CD1c-positive myeloid dendritic cell (primary cell): ENCODE data around the gene UBL4B.

ENCODE experiments used
- DNase-seq: peaks from one replicate; pipeline ENCODE4 v3.0.0-alpha.2; 2016; ENCODE audit errors: extremely low spot score

UBL4B gene

DNA sequence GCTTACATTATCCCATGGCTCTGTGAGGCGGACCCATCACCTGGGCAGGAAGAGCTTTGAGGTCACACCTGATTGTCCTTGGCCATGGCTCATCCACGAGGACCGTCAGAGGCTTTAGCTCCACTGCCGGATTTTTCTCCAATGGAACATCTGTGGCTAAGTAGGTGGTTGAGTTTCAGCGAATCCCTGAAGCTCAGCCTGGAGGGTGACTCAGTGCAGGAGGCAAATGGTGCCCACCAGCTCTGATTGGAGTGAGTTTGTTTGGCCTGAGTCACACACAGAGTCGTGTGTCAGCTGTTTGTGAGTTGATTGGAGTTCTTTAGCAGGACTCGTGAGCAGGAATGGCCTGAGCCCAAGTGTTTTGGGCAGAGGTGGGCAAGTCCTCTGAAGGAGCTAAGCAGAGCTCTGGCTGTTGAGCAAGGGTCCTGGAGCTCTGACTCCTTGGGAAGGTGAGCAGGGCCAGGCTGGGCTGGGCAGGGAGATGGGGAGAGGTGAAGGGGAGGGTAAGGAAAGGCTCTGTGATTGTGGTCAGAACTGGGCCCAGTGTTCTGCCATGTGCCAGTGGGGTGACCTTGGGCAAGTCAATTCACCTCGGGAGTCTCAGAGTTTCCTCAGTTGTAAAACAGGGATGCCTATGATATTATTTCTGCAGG, 40.0 kb downstream of the UBL4B start:
- DNase-seq: no peak

DNA sequence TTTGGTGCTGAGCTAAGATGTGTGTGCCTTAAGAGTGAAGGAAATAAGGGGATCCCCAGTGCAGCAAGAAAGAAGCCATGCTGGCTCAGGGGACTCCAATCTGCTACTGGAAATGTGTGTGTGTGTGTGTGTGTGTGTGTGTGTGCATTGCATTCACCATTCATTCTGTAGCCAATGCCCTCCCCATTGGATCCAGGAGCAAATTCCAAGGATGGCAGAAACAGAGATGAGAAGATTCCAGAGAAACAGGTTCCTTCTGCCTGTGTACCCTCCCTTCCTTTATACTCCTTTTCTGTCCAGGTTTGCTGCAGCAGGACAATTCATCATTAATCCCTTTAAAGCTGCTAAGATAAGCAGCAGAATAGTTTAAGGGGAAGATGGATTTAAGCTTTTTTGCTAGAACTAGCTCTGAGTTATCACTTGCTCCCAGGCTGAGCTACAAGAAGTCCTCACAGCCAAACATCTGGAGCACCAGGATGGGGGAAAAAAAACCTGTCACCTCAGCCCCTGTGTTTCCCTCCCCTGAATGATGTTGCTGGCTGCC, 41.2 kb downstream of the UBL4B start:
- DNase-seq: no peak

DNA sequence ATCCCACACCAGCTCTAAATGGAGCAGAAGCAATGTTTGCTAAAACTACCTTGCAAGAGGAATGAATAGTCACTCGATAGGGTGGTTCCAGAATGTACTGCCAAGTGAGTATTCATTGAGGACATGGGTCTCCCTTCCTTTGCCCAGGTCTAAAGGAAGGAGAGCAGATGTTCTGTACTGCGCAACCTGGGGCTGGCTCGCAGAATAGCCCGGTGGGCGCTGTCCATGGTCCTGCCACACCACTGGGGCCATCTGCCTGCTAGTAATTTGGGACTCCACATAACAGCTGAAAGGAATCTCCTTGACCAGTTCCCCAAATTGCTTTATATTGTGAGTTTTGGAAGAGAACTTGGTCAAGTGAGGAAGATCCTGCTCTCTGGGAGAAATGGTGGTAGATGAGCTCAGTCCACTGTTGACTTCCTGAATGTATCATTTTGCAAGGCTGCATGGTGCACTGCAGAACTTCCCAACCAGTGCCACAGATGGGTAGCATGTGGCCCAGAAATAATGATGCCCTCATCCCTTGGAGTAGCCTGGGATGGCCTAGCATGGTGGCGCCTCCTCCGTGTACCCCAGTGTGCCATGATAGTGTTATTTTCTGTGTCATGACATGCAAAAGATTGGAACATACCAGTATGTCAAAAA, 43.8 kb downstream of the UBL4B start:
- DNase-seq: peak; percentile 46

DNA sequence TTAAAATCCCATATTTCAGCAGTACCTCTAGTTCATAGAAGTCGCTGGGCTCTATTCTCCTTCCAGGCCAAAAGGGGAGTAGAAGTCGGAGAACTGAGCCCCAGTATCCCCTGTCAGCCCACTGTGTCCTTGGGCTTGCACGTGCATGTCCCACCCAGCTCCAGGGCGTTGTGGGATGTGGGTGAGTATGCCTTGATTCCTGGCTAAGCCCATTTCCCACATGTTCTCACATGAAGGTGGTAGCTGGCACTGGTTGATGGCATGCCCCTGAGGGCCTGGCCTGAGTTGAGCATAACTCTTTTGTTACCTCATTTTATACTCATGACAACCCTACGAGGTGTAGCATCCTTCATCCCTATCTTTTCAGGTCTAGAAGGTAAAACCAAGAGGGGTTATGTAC, 46.0 kb downstream of the UBL4B start:
- no peak for DNase-seq

DNA sequence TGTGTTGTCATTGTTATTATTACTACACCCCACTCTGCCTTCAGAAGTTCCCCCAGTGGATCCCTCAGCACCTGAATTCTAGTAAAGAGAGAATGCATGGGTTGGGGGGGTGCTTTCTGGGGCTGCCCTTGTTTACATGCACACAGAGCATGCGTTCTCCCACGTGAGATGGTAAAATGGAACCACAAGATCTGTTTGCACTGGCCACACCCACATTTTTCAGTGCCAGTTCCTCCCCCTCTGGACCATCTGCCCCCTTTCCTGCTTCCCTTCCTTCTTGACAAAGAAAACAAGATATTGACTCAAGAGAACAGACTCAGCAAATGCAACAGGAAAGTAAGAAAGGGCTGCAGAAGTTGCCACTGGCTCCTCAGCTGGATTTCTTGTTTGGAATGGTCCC, 46.9 kb downstream of the UBL4B start:
- DNase-seq: no peak

DNA sequence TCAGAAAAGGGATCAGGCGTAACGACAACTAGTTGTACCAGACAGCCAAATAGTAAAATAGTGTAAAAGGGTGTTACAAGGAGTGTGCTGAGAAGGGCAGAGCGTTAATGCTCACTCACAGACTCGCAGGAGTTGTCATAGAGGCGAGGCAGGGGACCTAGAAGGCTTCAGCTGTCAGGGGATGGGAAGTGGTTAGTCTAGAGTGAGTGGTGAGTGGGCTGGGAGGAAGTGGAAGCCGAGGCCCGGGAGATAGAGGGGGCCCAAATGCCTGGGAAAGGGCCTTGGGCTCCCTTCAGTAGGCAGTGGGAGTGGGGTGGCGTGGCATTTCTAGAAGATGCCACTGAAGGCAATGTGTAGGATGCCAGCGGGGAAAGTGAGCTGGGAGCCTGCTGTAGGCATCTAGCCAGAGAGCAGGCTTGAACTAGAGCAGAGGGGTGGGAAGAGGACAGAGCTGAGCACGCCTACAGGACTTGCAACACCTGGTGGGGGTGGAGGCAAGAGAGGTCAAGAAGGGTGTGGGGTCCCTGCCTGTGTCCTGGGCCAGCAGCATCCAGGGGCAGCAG, 48.4 kb downstream of the UBL4B start:
- peak; percentile 22 for DNase-seq

DNA sequence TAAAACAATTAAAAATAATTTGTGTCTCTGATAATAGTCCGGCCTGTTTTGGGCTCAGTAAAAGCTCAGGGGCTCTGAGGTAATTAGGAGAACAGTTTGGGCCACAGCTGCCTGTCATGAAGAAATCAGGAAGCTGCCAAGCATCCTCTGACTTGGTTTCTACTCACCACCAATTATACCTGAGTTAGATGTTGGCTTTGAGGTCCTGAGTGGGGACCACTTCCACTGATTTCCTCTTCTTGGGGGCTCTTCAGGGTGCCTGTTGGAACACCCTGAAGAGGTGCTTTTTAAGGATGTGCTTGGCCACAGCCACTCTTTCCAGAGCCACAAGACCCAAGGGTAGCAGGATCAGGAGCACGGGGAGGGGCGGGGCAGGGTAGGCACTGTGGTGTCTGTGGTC, 48.9 kb downstream of the UBL4B start:
- no peak for DNase-seq

DNA sequence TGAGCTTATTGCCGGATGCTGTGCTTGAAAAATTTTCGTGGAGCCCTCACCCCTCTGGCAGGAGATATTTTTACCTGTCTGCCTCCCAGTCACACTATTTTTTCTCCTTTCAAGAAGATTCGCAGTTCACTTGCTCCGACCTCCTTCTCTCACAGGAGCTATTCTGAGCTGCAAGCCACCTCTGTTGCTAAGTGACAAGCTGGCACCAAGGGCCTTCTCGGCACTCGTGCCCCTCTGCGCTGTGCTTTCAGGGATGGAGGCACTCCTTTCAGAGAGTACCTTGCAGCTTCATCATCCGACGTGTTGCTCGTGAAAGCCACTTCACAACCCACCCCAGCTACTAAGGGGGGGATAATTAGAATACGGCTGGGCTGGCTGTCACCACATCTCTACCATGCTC, 49.6 kb downstream of the UBL4B start:
- no peak for DNase-seq
